SH-SY5Y (cell line): ENCODE measurements around the gene SLC22A2.

Source experiments
- GATA2 ChIP-seq: IDR thresholded peaks from 2 replicates; pipeline ENCODE4 v1.6.1; 2011; ENCODE audit warnings: mild to moderate bottlenecking, low read depth, low read length
- GATA3 ChIP-seq: IDR thresholded peaks from 2 replicates; pipeline ENCODE4 v1.6.1; 2011; ENCODE audit warnings: low read depth, mild to moderate bottlenecking, low read length, moderate library complexity

- TF ChIP-seq GATA3 (no peak), GATA2 (no peak)
Measured at GRCh38 chr6:160277546-160277945, 18.9 kb upstream of the SLC22A2 start.
